A549 treated with AZD2906 at 1 μM for 4 hours (cell line): ENCODE measurements around the gene IRAK4. TPM values are rescaled to one million over a fixed set of nuclear protein-coding genes. Genes with fewer than 3 reads are reported as not detected.

Experiments used
- total RNA-seq: library from RNA; stranded (reverse); fragments of 200-300 nt; extraction: Qiagen RNA extraction; gene quantifications from 5 replicates; pipeline ENCODE4 v1.2.3, GENCODE V29; 2022

The IRAK4 gene
- total RNA-seq, result 3.1 to 4.4 TPM (median 4.1 TPM) in 5 replicates

GRCh38 chr12:43758728-43759563, at the start of gene IRAK4, which contains the start of gene PUS7L:
TSS of gene IRAK4 (plus strand) at chr12:43758951. CDS start at chr12:43768112, 9,161 bp downstream.
TSS of gene PUS7L (minus strand) at chr12:43758790. CDS start at chr12:43755245, 3,545 bp downstream.

GRCh38 chr12:43805860-43806736, 47.3 kb downstream of the IRAK4 start, which contains the start of gene TWF1:
TSS of gene TWF1 (minus strand) at chr12:43806317. CDS start at chr12:43806245, 72 bp downstream.

GRCh38 chr12:43835656-43836474, 77.1 kb downstream of the IRAK4 start, which contains the start of gene TMEM117:
TSS of gene TMEM117 (plus strand) at chr12:43836081.

Other genes with a start within 250 kb of the IRAK4 start
- gene ADAMTS20, start 206.7 kb upstream of the IRAK4 start, total RNA-seq, result not detected in 5 replicates
- 2.8 to 5.0 TPM (median 3.5 TPM) in 5 replicates for gene PUS7L, start 161 bp upstream of the IRAK4 start, total RNA-seq
- 57.1 to 73.5 TPM (median 64.2 TPM) in 5 replicates for gene TWF1, start 47.4 kb downstream of the IRAK4 start, total RNA-seq
- gene TMEM117, start 77.1 kb downstream of the IRAK4 start, total RNA-seq, result 1.3 to 2.2 TPM (median 1.7 TPM) in 5 replicates